Measurements from ENCODE around the gene NR1I3.
"Not testable (repeated sequence)": the region's sequence is repeated elsewhere in the genome, so short reads cannot be mapped to it uniquely, and the experiment has no call there.

NR1I3 gene

DNA sequence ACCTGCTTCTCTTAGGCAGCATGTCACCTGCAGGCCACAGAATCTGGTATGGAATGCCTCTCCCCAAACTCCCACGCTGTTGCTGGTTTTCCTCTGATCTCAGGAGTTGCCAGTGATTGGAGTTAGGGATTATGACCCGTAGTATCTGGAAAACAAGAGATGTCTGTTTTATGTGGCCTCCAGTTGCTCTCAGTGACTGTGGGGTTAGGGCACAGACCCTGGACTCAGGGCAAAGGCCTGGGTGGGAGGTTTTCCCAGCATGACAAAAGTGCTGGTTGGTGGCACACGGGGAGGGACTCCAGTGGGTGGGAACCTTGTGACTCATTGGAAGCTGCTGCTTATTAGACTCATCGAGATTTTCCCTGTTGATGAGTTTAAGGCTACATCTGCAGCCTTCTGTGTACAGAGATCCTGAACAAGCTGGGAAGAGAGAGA is at the start of gene NR1I3:
TSS of gene NR1I3 (minus strand) at position 165 of the 435 bp plus-strand sequence. CDS start 1,638 bp downstream, outside the sequence.
- no peak for DNase-seq

- DNase-seq: no peak
Observed at GRCh38 chr1:161287482-161288054, 49.6 kb upstream of the NR1I3 start.

- no peak for DNase-seq
Observed at GRCh38 chr1:161285521-161285920, 47.5 kb upstream of the NR1I3 start.

- no peak for DNase-seq
Observed at GRCh38 chr1:161285113-161285512, 47.1 kb upstream of the NR1I3 start.

DNA sequence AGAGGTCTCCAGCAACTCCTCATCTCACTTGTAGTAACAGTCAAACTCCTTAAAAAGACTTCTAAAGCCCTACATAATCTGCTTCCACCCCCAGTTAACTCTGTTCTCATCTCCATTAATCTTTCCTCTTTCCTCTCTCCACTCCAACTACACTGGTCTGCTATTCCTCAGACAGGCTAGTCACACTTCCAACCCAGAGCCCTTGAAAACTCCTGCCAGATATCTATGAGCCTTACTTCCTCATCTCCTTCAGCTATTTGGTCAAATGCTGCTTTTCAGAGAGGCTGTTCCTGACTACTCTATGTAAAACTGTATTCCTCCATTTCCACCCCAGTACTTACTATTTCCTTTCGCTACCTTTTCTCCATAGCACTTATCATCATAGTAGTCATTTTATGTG is 45.0 kb upstream of the NR1I3 start:
- DNase-seq: no peak

- no peak for DNase-seq
Observed at GRCh38 chr1:161274874-161275273, 36.9 kb upstream of the NR1I3 start.

DNA sequence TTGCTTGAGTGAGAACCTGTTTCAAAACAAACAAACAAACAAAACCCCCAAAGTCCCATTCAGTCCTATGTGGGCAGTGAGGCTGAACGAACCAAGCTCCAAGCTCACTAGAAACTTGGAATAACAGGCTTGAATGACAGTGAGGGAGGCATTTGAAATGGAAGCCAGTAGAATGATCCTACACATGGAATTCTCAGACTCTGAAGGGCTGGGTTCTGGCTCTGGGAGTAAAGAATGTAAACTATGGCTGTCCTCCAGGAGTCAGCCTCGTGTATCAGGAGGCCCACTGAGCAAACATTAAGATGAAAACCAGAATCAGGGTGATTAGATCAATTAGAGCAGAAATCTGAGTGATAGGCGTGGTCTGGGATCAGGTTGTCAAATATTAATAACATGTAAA is 35.4 kb upstream of the NR1I3 start:
- no peak for DNase-seq

DNA sequence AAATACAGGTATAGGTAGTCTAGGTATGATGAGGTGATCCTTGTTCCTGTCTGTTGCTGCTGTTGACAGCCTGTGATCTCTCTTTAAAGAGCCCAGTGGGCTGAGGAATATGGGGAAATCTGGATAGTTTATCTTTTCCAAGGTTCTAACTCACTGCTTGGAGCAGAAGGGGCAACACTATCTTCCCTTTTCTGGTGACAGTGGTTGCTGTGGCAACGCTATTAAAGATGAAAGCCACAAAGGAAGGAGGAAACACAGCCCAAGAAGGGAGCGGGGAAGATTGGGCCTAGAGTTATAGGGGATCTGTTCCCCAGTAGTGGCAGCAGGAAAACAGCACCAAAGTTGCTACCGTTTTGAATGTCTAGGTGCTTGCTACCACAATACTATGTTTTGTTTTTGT is 29.3 kb upstream of the NR1I3 start:
- DNase-seq: peak; percentile 41

- DNase-seq: no peak
Observed at GRCh38 chr1:161266836-161267235, 28.8 kb upstream of the NR1I3 start.

GRCh38 chr1:161266202-161266601 is 28.2 kb upstream of the NR1I3 start:
- DNase-seq: no peak

DNA sequence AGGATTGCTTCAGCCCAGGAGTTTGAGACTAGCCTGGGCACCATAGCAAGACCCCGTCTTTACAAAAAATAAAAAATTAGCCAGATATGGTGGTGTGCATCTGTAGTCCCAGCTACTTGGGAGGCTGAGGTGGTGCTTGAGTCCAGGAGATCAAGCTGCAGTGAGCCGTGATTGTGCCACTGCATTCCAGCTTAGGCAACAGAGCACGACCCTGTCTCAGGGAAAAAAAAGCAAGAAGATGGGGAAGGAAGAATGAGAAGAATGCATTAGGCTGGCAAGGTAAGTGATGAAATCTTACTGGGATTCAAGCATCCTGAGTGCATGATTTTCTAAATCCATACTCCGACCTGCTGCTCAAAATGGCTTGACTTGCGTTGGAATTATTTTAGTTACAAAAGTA is 27.3 kb upstream of the NR1I3 start:
- no peak for DNase-seq

DNA sequence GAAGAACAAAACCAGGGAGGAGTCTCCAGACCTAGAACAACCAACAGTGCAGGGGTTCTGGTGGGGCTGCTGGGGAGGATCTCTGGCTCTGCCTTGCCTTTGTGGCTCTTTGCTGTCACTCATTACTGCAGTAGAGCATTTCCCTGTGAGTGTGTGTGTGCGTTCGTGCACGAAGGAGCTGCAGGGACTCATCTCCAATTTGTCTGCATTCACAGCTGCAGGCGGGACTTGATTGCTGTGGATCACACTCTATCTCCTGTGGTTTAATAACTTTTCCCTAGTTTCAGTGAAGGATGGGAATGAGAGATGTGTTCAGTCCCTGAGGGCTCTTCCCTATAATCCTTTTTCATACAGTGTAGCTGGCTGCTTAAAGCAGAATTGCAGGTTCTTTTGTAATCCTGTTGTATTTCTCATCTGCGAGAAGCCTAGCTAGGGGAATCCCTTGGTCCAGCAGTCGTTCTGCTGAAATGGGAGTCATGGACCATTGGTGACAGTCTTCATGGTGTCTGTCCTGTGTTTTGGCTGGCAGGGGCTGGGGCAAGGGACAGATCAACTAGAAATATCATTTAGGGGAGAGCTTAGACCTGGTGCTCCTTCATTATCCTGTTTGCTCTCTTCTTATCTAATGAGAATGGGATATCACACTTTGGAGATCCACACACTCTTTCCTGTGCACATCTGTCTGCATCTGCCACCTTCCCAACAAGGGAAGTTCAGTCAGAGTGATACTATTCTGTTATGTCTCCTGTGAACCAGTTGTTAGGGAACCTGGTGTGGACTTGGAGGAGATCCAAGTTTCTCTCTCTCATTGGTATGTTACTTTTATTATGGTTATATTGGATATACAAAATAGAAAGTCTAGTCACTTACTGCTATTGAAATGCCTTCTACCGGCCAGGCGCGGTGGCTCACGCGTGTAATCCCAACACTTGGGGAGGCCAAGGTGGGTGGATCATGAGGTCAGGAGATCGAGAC is 23.5 kb upstream of the NR1I3 start:
- peak; percentile 12 for DNase-seq

- DNase-seq: no peak
Observed at GRCh38 chr1:161260376-161261260, 22.6 kb upstream of the NR1I3 start.

DNA sequence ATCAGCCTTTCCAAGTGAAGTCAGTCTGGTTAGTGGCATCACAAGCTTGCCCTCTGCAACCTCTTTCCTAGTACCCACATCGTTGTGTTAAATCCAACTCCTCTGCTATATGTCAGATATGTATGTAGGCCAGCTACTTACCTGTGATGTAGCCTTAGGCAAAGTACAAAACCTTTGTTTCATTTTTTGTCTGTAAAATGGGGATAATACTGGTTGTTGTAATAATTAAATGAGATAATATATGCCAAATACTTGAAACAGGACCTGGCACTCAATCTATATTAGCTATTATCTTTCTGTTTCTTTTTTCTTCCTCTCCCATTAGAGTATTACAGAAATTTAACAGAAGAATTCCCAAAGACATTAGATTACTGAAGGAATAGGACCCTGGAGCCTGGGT is 21.8 kb upstream of the NR1I3 start:
- DNase-seq: no peak

GRCh38 chr1:161259345-161259702 is 21.3 kb upstream of the NR1I3 start:
- DNase-seq: no peak

DNA sequence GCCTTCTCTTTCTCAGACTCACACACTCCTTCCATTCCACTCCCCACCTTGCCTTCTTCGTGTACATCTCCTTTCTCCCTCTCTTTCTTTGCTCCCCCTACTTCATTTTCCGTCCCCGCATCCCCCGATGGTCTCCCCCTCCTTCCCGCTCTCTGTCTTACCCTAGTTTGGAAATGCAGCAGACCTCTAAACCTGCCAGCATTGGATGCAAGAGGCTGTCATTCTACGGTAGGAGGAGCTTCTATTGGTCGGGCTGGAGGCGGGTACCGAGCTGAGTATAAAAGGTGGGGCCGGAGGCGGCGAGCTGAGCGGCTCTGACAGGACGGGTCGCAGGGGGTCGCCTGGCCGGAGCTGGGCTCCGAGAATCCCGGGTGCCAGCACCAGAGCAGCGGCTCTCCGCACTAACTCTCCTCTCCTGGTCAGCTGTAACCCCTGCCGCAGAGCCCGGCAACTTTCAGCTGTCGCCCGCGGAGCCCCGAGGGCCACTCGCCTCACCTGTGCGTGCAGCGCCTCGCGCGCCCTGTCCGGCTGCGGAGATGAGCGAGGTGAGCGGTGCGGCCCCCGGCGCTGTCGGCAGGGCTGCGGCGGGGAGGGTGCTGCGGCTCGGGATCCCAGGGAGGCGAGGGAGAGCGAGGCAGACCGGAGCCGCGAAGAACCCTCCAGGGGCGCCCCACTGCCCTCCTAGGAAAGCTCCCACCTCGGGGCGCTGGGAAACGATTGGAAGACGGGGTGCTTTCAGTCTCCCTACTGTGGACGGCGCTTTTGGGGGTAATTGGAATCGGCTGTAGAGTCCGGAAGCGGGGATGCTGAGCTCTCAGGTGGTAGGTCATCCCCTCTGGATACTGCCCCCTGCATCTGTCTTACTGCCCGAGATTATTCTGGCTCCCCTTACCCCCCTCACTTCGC is 20.7 kb upstream of the NR1I3 start, which contains the start of gene PCP4L1:
TSS of gene PCP4L1 (plus strand) at position 307 of the 906 bp plus-strand sequence. CDS start at position 537, 230 bp downstream.
- DNase-seq: peak; percentile 49

- DNase-seq: not testable (repeated sequence)
Observed at GRCh38 chr1:161257109-161257508, 19.1 kb upstream of the NR1I3 start.

GRCh38 chr1:161255955-161256520 is 18.0 kb upstream of the NR1I3 start:
- DNase-seq: not testable (repeated sequence)

GRCh38 chr1:161255302-161255701 is 17.3 kb upstream of the NR1I3 start:
- DNase-seq: peak; percentile 18

DNA sequence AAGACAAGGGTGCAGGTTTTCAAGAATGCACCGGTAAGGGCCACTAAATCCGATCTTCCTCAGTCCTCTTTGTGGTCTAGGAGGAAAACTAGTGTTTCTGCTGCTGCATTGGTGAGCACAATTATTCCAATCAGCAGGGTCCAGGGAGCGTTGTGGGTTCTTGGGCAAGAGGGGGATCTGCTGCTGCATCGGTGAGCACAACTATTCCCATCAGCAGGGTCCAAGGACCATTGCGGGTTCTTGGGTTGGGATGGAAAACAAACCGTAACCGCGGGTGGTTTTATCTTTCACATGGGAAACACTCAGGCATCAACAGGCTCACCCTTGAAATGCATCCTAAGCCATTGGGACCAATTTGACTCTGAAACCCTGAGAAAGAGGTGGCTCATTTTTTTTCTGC is 13.6 kb upstream of the NR1I3 start:
- DNase-seq: no peak

GRCh38 chr1:161250829-161251228 is 12.8 kb upstream of the NR1I3 start:
- no peak for DNase-seq

- not testable (repeated sequence) for DNase-seq
Observed at GRCh38 chr1:161250100-161250499, 12.1 kb upstream of the NR1I3 start.

Data from inflammatory macrophage treated with lipopolysaccharide for 4 hours (primary cell).